T-helper 1 cell treated with Interleukin-12 subunit alpha and Interleukin-12 subunit beta and Interleukin-4 antibody, amounts not matched to agents 30 ng/mL and 1 ng/mL, for 36 hours (primary cell): ENCODE results near the gene MYEF2. TPM values are rescaled to one million over a fixed set of nuclear protein-coding genes. Genes with fewer than 3 reads are reported as not detected.

Experiments used
- intact Hi-C: fragments of 100-400 bp; cut with micrococcal nuclease; formaldehyde crosslinking; loops from one replicate; pipeline ENCODE4 v1.15.1; 2024
- total RNA-seq: library from RNA; stranded (reverse); gene quantifications from 2 replicates; pipeline ENCODE4 v1.2.3, GENCODE V29; 2022

The MYEF2 gene
- total RNA-seq, 1 donor from 2014 or later: 26.7 TPM

- intact Hi-C loops: no loop called here
These were observed 28.2 kb downstream of the MYEF2 start for GRCh38 chr15:48149858-48150257.

- intact Hi-C loops: no loop called here
These were observed 30.7 kb downstream of the MYEF2 start for GRCh38 chr15:48147358-48147757.

DNA sequence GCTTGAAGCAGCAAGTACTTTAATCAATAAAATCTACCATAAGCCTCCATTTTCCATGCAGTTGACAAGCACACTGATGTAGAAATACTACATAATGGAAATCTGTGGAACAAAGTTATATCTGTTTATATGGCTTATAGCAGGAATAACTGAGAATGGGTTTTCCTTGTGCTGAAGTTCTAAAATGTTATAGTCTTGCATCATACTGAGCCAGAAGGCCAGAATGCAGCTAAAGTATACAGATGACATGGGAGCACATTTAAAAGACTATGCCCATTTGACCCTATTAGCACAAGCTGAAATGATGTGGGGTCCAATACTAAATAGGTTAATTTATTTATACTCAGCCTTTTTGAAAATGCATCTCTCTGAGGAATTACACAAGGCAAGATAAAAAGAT lies 32.2 kb downstream of the MYEF2 start:
- intact Hi-C loops: no loop called here

DNA sequence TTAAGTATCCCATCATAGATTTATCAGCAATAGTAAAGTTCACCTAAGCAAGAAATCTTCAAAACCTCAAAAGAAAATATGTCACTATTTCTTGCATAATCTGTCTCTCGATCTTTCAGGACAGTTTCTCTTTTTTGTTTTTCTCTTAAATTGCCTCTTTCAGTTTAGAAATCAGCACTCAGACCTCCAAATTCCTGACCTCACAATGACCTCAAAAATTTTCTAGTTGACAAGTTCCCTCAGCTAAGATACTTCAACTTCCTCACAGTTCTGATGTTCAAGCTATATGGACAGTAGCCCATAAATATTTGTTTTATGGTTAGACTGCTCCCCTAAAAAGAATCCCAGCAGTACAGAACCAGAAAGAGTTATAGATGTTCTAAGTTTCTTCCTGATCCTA lies 33.2 kb downstream of the MYEF2 start:
- intact Hi-C loops: no loop called here

DNA sequence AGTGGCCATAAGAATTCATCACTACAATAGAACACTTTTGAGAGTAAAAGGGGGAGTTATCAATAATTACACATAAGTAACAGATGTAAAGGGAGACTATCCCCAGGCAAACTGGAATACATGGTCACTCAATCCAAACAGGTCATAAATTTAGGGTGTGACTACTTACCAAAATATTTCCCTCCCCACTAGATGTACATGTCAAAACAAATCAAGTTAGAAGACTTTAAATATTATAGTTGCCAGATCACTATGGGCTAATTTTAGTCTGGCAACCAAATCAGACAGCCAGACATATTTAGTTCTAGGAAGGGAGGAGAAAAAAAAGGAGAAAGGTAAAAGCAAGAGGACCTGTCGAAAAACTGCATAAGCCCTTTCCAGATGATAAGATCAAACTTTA lies 34.2 kb downstream of the MYEF2 start:
- intact Hi-C loops: no loop called here

- intact Hi-C loops: no loop called here
These were observed 45.2 kb downstream of the MYEF2 start for GRCh38 chr15:48132874-48133273.

GRCh38 chr15:48131324-48131723 lies 46.8 kb downstream of the MYEF2 start:
- intact Hi-C loops: no loop called here

- intact Hi-C loops: no loop called here
These were observed 51.3 kb downstream of the MYEF2 start for GRCh38 chr15:48126667-48127355.

- intact Hi-C loops: no loop called here
These were observed 56.2 kb downstream of the MYEF2 start for GRCh38 chr15:48121849-48122248.

DNA sequence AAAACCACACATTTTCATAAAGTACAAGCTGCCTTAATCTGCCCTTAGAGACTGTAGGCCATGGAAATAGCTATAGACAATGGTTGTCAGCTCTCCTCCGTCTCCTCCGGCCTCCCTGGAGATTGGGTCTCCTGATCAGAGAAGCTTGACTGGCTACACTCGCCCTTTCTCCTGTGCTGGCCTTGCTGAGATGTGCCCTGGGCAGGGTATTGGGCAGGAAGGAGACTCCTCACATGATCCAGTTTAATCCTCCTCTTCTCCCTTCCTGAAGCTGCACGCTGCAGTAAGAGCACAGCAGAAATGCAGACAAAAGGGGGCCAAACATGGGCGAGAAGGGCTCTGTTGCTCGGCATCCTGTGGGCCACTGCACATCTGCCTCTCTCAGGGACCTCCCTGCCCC lies 57.4 kb downstream of the MYEF2 start, which contains the start of gene SLC24A5:
SLC24A5 (plus strand) TSS at position 246 of the 400 bp plus-strand sequence; CDS start at position 301, 55 bp downstream.
- intact Hi-C loops: no loop called here

DNA sequence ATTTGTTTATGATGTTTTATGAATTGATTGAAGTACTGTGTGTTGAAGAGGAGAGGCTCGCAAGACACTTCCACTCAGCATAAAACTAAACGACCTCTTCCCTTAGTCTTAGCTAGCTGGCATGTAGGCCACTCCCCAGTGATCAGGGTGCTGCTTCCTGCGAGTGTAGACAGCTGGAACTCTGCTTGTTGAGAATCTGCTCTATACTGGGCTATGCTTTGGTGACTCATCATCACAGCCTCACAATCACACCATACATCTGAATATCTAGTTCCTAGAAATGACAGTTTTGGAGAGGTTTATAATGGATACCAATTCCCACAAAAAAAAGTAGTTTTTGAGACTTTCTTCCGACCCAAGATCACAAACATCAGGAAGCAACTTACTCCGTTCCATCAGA lies 58.8 kb downstream of the MYEF2 start:
- intact Hi-C loops: loop anchor here (10.0 kb wide), 1 partner anchor 166 kb away; no protein-coding TSS in a partner anchor

- intact Hi-C loops: loop anchor here (10.0 kb wide), 1 partner anchor 173 kb away; no protein-coding TSS in a partner anchor
These were observed 65.9 kb downstream of the MYEF2 start for GRCh38 chr15:48112242-48112641.

DNA sequence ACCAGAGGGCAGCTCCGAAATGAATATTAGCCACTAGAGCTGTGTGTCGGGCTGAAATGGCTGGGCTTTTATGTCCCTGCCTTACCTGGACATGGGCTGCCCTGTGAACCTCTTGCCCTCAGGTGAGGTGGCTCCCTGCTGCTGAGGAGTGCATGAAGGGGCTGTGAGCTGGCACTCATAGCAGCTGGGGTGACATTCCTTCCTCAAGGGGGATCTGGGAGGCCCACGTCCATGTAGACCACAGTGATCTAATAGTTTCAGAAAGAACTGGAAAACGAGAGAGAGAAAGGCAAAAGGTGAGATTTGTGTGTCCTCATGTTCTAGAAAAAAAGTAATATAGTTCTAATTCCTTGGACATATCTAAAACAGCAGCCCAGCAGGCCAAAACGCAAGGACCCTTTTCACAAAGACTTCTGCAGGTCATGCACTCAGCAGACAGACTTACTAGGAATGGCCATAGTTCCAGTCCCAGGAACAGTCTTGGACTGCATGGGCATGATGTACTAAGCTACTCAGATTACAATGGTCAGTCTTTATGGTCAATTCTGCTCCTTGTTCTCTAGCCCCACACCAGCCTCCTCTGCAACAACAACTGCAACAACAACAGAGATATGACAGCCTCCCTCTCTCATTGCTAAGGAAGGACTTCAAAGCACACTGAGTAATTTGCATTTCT lies 68.1 kb downstream of the MYEF2 start:
- intact Hi-C loops: loop anchor here (10.0 kb wide), 1 partner anchor 175 kb away; no protein-coding TSS in a partner anchor

- intact Hi-C loops: no loop called here
These were observed 68.9 kb downstream of the MYEF2 start for GRCh38 chr15:48109212-48109611.

- intact Hi-C loops: no loop called here
These were observed 72.2 kb downstream of the MYEF2 start for GRCh38 chr15:48105936-48106335.

DNA sequence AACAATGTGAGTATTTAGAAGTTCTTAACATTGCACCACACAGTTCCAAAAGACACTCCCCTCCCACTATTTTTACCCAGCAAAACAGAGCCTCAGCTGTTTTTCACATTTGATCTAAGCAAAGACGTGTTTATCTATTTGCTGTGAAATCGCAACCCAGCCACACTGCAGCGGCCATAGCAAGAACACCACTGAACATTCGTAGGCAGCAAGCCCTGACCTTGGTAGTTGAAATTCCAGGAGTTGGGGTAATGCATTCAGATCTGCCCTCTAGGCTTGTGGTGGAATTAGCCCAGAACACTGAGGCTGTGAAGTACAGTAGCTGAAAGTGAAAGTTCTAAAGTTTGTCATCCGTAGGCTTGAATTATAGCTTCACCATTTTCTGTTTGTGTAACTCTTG lies 74.4 kb downstream of the MYEF2 start:
- intact Hi-C loops: no loop called here

DNA sequence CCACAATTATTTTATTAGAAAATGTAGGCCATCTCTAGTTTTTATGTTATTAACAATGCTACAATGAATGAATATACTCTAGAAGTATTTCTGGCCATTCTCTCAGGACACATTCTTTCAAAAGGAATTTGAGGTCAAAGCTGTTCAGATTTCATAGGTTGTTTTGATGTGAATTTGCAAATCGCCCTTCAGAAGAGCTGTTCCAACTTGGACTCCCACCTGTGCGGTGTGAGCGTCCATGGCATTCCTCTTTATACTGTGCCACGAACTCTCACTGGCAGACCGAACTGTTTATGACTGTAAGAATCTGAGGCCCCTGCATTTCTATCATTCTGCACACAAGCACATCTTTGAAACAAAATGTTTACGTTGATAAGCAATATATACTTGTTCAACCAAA lies 75.9 kb downstream of the MYEF2 start:
- intact Hi-C loops: no loop called here

DNA sequence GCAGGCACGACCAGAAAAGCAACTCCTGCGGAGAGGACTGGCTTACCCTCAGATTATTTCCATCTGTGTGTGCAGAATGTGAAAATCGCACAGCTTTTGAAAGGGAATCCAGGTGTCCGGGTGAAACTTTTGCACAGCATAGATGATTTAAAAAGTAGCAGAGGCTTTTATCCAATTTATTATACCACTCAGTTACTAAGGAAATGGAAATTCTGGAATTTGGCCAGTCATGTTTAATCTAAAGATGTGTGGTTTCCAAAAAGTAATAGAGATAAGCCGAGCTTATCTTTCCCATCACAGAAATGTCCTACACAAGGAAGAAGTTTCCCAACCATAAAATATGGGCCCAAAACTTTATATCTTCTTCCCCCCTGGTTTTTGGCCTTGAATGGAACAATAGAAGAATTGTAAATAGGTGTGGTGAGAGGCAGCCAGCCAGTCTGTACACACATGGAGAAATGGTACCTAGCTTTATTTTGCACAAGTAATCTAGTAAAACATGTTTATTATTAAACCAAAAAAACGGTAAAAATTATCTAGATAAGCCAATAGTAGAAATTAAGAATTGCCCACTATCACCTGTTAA lies 76.6 kb downstream of the MYEF2 start:
- intact Hi-C loops: no loop called here

DNA sequence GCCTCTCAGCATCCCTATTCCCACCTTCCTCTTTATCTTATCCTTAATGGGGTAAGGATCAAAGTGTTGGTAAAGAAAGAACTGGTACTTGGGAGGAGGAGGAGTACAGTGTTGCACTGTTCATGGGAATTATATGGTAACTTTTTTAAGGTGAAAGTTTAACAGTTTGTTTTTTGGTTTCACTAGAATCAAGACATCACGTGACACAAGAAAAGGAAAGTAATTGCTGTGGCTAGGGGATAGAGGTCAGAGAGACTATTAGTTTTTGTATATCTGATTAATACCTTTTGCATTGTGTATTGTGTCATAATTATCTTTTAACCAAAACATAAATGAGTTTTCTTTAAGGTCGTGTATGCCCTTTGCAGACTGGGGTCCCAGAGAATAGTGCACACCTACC lies 80.8 kb downstream of the MYEF2 start:
- intact Hi-C loops: no loop called here

DNA sequence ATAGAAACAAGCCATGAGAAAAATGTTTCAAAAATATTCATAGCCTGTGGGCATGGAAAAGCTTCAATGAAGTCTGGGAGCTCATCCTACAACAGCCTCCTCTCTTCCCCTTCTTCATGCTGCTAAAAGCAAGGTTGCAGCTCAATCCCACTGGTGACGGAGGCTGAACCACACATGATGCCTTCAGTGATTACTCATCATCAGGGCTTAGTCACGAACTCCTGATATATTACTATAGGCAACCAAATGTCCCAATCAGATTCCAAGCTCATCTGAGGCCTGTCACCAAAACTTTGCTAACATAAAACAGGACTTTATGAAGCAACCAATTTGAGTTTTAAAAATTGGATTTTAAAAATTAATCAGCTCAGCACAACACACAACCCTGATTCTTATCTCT lies 81.3 kb downstream of the MYEF2 start:
- intact Hi-C loops: no loop called here

GRCh38 chr15:48096355-48096786 lies 81.7 kb downstream of the MYEF2 start:
- intact Hi-C loops: no loop called here

- intact Hi-C loops: no loop called here
These were observed 86.6 kb downstream of the MYEF2 start for GRCh38 chr15:48091522-48091921.
